K562 (cell line): ENCODE data around the gene GRSF1. TPM values are rescaled to one million over a fixed set of nuclear protein-coding genes. Genes with fewer than 3 reads are reported as not detected.

Source experiments
- ATAC-seq: fragments of 200-7000 bp; cut with Tn5 transposase; 3 replicates; pipeline ENCODE4 v1.9.1; 2020; ENCODE audit warnings: moderate library complexity
- BruUV-seq: library from RNA; stranded (reverse); fragments of 400-500 nt; replicated peaks from 2 replicates; lab custom pipeline; 2021; lab: Mats Ljungman, UMichigan
- CTCF ChIA-PET: fragments of 300-600 bp; formaldehyde crosslinking; extraction: SDS; loops from one replicate; lab custom pipeline; 2021; ENCODE audit warnings: low intra/inter-chr PET ratio; lab: Yijun Ruan, JAX
- POLR2A ChIA-PET: fragments of 300-600, 350-650 bp; sonication (Branson Sonifier 250); formaldehyde crosslinking; extraction: SDS; loops from one replicate; lab custom pipeline; 2021; ENCODE audit warnings: antibody characterized with exemption, inconsistent platforms; lab: Yijun Ruan, JAX
- DNase-seq, 4 experiments: peaks; one replicate each; pipeline versions ENCODE4 v3.0.0 to v3.0.0-alpha.2; 2011 to 2018; ENCODE audit warnings: low spot score in 3 of 4, mixed read lengths in 3 of 4; ENCODE audit errors: extremely low read depth in 1 of 4
- FAIRE-seq: peaks from 2 replicates; lab custom pipeline; 2011; peaks lifted over from hg19 to GRCh38; lab: Jason Lieb, UNC
- H2AFZ ChIP-seq: 2 replicates; pipeline ENCODE4 v1.6.0; 2011; ENCODE audit warnings: low read depth, low read length, control low read depth, inconsistent platforms
- H3K27ac ChIP-seq: fragments of 200-600 bp; 3 replicates; pipeline ENCODE4 v1.8.0; 2011; ENCODE audit warnings: low read depth, mild to moderate bottlenecking, control low read depth, inconsistent platforms, low read length, moderate library complexity, mixed read lengths; ENCODE audit errors: extremely low read depth
- H3K27me3 ChIP-seq, 2 experiments: fragments of 300-600 bp in 1 of 2; 2 replicates in 1 of 2; 3 replicates in 1 of 2; pipeline versions ENCODE4 v1.6.0 to v1.8.0; 2011; ENCODE audit warnings: inconsistent platforms in 2 of 2, low read length in 2 of 2, mild to moderate bottlenecking in 1 of 2, mixed read lengths in 1 of 2, moderate library complexity in 1 of 2; ENCODE audit not compliant: control insufficient read depth in 2 of 2, insufficient read depth in 2 of 2
- H3K36me3 ChIP-seq: fragments of 300-600 bp; 3 replicates; pipeline ENCODE4 v1.8.0; 2011; ENCODE audit warnings: mild to moderate bottlenecking, low read length, inconsistent platforms; ENCODE audit not compliant: control insufficient read depth, insufficient read depth
- H3K4me1 ChIP-seq, 2 experiments: fragments of 200-600 bp in 1 of 2; replicated peaks in 1 of 2; 2 replicates in 1 of 2; 3 replicates in 1 of 2; pipeline versions ENCODE4 v1.5.1 to v1.8.0; 2011; ENCODE audit warnings: inconsistent platforms in 2 of 2, low read length in 2 of 2, mild to moderate bottlenecking in 1 of 2, mixed read lengths in 1 of 2, moderate library complexity in 1 of 2; ENCODE audit not compliant: control insufficient read depth in 2 of 2, insufficient read depth in 2 of 2
- H3K4me2 ChIP-seq: 2 replicates; pipeline ENCODE4 v1.6.1; 2011; ENCODE audit warnings: low read length, control low read depth, inconsistent platforms, mixed read lengths; ENCODE audit not compliant: insufficient read depth
- H3K4me3 ChIP-seq: fragments of 200-600 bp; sonication (generic), shearing (Covaris generic); 2 replicates; pipeline ENCODE4 v1.5.1; 2016; ENCODE audit warnings: control low read depth, inconsistent platforms
- H3K79me2 ChIP-seq: fragments of 200-600 bp; 3 replicates; pipeline ENCODE4 v1.8.0; 2011; ENCODE audit warnings: low read length, inconsistent platforms; ENCODE audit not compliant: control insufficient read depth, insufficient read depth
- H3K9ac ChIP-seq, 2 experiments: 2 replicates each; pipeline versions ENCODE4 v1.6.0 to v1.6.1; 2011; ENCODE audit warnings: low read depth in 2 of 2, low read length in 2 of 2, control low read depth in 1 of 2, inconsistent platforms in 1 of 2, mild to moderate bottlenecking in 1 of 2, mixed read lengths in 1 of 2; ENCODE audit not compliant: insufficient read depth in 1 of 2
- H3K9me1 ChIP-seq: one replicate; pipeline ENCODE4 v1.6.0; 2011; ENCODE audit warnings: inconsistent platforms, mild to moderate bottlenecking, low read length, moderate library complexity; ENCODE audit not compliant: control insufficient read depth, insufficient read depth
- H3K9me3 ChIP-seq: replicated peaks from 2 replicates; pipeline ENCODE4 v1.5.1; 2011; ENCODE audit warnings: low read depth, low read length, inconsistent platforms; ENCODE audit not compliant: control insufficient read depth, insufficient read depth
- H4K20me1 ChIP-seq: replicated peaks from 2 replicates; pipeline ENCODE4 v1.6.1; 2011; ENCODE audit warnings: low read length, inconsistent platforms, mixed read lengths; ENCODE audit not compliant: control insufficient read depth, insufficient read depth
- DIDO1 ChIP-seq: fragments of 450-650 bp; IDR thresholded peaks from 2 replicates; pipeline ENCODE4 v1.6.1; 2016; ENCODE audit warnings: low read depth, missing biosample characterization, missing genetic modification characterization
- FOSL1 ChIP-seq: fragments of 200-800 bp; sonication (Bioruptor generic); conservative IDR thresholded peaks from 2 replicates; pipeline ENCODE4 v1.6.1; 2016; ENCODE audit warnings: missing genetic modification characterization, missing compliant biosample characterization
- JUND ChIP-seq, 2 experiments: IDR thresholded peaks; 2 replicates in 1 of 2; 3 replicates in 1 of 2; pipeline ENCODE4 v1.6.1; 2011; ENCODE audit warnings: borderline replicate concordance in 2 of 2, low read depth in 2 of 2, low read length in 2 of 2, improper control_type of control experiment in 1 of 2, missing biosample characterization in 1 of 2, missing genetic modification characterization in 1 of 2, missing genetic modification reagents in 1 of 2
- MCM7 ChIP-seq, 2 experiments: fragments of 450-650 bp; IDR thresholded peaks; 2 replicates each; pipeline ENCODE4 v1.6.1; 2016 to 2018
- NR2C1 ChIP-seq, 2 experiments: fragments of 450-650 bp; IDR thresholded peaks; 2 replicates each; pipeline ENCODE4 v1.6.1; 2017; ENCODE audit warnings: mild to moderate bottlenecking in 2 of 2, antibody characterized with exemption in 1 of 2, inconsistent platforms in 1 of 2, missing compliant biosample characterization in 1 of 2, missing genetic modification characterization in 1 of 2
- PCBP2 ChIP-seq: fragments of 200-400 bp; formaldehyde crosslinking; IDR thresholded peaks from 2 replicates; pipeline ENCODE4 v1.6.1; 2018; ENCODE audit warnings: low read length, low read depth, mild to moderate bottlenecking, moderate library complexity; ENCODE audit not compliant: poor library complexity, severe bottlenecking
- PHF20 ChIP-seq: fragments of 450-650 bp; IDR thresholded peaks from 2 replicates; pipeline ENCODE4 v1.6.1; 2018; ENCODE audit not compliant: partially characterized antibody
- SMAD2 ChIP-seq: fragments of 150-350 bp; IDR thresholded peaks from 2 replicates; pipeline ENCODE4 v1.6.1; 2014; ENCODE audit warnings: low read depth, mild to moderate bottlenecking, low read length
- SMARCE1 ChIP-seq: fragments of 450-650 bp; IDR thresholded peaks from 2 replicates; pipeline ENCODE4 v1.7.1; 2016; ENCODE audit warnings: mild to moderate bottlenecking
- ZNF778 ChIP-seq: fragments of 450-650 bp; formaldehyde crosslinking; IDR thresholded peaks from 2 replicates; pipeline ENCODE4 v1.4.0; 2020; ENCODE audit warnings: mild to moderate bottlenecking, moderate library complexity
- WGBS: fragments of 100-300 bp; shearing (Covaris generic); methylation state at CpG from one replicate; pipeline ENCODE4 v1.1.6; 2016; ENCODE audit warnings: low coverage, mixed read lengths; ENCODE audit not compliant: insufficient coverage; ENCODE audit errors: missing lambda C conversion rate; 5-methylcytosine and 5-hydroxymethylcytosine counted together
- in situ Hi-C: fragments of 300-500 bp; cut with MboI; formaldehyde crosslinking; loops from 4 replicates; pipeline ENCODE4 v1.15.0; 2018; ENCODE audit warnings: inconsistent platforms, mixed read lengths
- intact Hi-C: fragments of 100-400 bp; cut with micrococcal nuclease; formaldehyde crosslinking; loops from 2 replicates; pipeline ENCODE4 v1.14.2; 2022
- polyA plus RNA-seq, 8 experiments: library from polyadenylated mRNA; depleted of rRNA in 4 of 8; stranded (reverse) in 5 of 8; unstranded in 3 of 8; fragments of >200 nt; fragmentation: Nextera tagmentation in 2 of 8; fragmentation: Illumina TruSeq in 1 of 8; extraction: Ambion mirVana in 2 of 8; extraction: Trizol in 1 of 8; gene quantifications; 2 replicates each; pipeline versions ENCODE4 v1.2.1 to v1.2.3, GENCODE V29; 2011 to 2014; ENCODE audit warnings: inconsistent platforms in 1 of 8, missing spikeins in 1 of 8
- total RNA-seq, 7 experiments: library from RNA; depleted of rRNA in 6 of 7; stranded (reverse); fragments of >200 nt in 6 of 7; fragmentation: Illumina TruSeq in 2 of 7; extraction: Trizol in 2 of 7; gene quantifications; 2 replicates each; pipeline versions ENCODE4 v1.2.1 to v1.2.3, GENCODE V29; 2011 to 2021; ENCODE audit warnings: low replicate concordance in 1 of 7
- TF ChIP-seq, protein P1 (sequence below): IDR thresholded peaks from 2 replicates; pipeline ENCODE4 v1.6.1; 2011; ENCODE audit warnings: borderline replicate concordance, low read depth, mild to moderate bottlenecking, moderate library complexity, low read length; ENCODE audit not compliant: insufficient read depth, poor library complexity, severe bottlenecking
- TF ChIP-seq, protein P2 (sequence below): fragments of 450-650 bp; IDR thresholded peaks from 2 replicates; pipeline ENCODE4 v1.6.1; 2018; ENCODE audit warnings: mild to moderate bottlenecking, low read depth; ENCODE audit not compliant: partially characterized antibody

The GRSF1 gene
- total and polyA plus RNA-seq, 9 of the 15 experiments (the other 6 are each of a cell fraction or from before 2014, with no cell fraction given), result 33.0 to 105 (median 76.0) TPM

DNA sequence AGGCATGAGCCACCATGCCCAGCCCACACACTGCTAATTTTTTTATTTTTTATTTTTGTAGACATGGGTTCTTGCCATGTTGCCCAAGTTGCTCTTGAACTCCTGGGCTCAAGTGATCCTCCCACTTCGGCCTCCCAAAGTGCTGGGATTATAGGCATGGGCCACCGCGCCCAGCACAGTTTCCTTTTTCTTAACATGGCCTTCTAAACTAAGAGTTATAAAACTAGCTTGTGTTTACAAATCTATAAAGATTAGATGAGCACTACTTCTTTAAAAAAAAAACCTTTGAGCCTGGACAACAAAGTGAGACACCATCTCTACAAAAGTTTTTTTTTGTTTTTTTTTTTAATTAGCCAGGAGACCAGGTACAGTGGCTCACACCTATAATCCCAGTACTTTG is 10.7 kb downstream of the GRSF1 start:
- Histone ChIP-seq H4K20me1 (no peaks in the 10 kb centered on the region), H2AFZ (no peak overlapping the region), H3K36me3 (peaks cover 92% of the 10 kb centered on the region), H3K9me3 (no peaks in the 10 kb centered on the region), H3K4me2 (no peak overlapping the region), H3K27me3 (no peaks in the 10 kb centered on the region), H3K9me1 (no peaks in the 10 kb centered on the region), H3K4me1 (no peaks in the 10 kb centered on the region), H3K9ac (no peak overlapping the region), H3K79me2 (peaks cover 8% of the 10 kb centered on the region; the same call in 2 of the 3 replicates), H3K4me3 (no peak overlapping the region), H3K27ac (no peak overlapping the region)
- no peak for TF ChIP-seq NR2C1 (IDR thresholded peaks at IDR 0.05)
- no peak for TF ChIP-seq NR2C1 (tag; IDR thresholded peaks at IDR 0.05)
- TF ChIP-seq MCM7 (IDR thresholded peaks at IDR 0.05), result no peak
- TF ChIP-seq SMARCE1, result no peak
- no peak for TF ChIP-seq ZNF778 (CRISPR knock-in tag)
- TF ChIP-seq, protein P1, sequence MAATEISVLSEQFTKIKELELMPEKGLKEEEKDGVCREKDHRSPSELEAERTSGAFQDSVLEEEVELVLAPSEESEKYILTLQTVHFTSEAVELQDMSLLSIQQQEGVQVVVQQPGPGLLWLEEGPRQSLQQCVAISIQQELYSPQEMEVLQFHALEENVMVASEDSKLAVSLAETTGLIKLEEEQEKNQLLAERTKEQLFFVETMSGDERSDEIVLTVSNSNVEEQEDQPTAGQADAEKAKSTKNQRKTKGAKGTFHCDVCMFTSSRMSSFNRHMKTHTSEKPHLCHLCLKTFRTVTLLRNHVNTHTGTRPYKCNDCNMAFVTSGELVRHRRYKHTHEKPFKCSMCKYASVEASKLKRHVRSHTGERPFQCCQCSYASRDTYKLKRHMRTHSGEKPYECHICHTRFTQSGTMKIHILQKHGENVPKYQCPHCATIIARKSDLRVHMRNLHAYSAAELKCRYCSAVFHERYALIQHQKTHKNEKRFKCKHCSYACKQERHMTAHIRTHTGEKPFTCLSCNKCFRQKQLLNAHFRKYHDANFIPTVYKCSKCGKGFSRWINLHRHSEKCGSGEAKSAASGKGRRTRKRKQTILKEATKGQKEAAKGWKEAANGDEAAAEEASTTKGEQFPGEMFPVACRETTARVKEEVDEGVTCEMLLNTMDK, result no peak
- TF ChIP-seq JUND (IDR thresholded peaks at IDR 0.05; ENCODE audit: borderline replicate concordance, low read depth, low read length), result no peak
- TF ChIP-seq JUND (tag; IDR thresholded peaks at IDR 0.05; ENCODE audit: borderline replicate concordance, low read depth, low read length), result no peak
- TF ChIP-seq SMAD2, result no peak
- TF ChIP-seq FOSL1 (tag), result no peak
- TF ChIP-seq, protein P2, sequence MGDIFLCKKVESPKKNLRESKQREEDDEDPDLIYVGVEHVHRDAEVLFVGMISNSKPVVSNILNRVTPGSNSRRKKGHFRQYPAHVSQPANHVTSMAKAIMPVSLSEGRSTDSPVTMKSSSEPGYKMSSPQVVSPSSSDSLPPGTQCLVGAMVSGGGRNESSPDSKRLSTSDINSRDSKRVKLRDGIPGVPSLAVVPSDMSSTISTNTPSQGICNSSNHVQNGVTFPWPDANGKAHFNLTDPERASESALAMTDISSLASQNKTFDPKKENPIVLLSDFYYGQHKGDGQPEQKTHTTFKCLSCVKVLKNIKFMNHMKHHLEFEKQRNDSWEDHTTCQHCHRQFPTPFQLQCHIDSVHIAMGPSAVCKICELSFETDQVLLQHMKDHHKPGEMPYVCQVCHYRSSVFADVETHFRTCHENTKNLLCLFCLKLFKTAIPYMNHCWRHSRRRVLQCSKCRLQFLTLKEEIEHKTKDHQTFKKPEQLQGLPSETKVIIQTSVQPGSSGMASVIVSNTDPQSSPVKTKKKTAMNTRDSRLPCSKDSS, result no peak
- TF ChIP-seq PCBP2, result no peak
- no peak for TF ChIP-seq DIDO1 (tag)
- TF ChIP-seq PHF20, result no peak
- intact Hi-C loops, result no loop called here
- ATAC-seq, result no peak
- in situ Hi-C loops, result no loop called here
- BruUV-seq, result no TSS peak
- no peak for DNase-seq
- ChIA-PET POLR2A (interaction anchor here (1.1 to 2.1 kb wide), 2 partner anchors 11 to 28 kb away, joined by 3 to 7 read pairs; no protein-coding TSS in a partner anchor), CTCF (no interaction called here)
- no peak for FAIRE-seq
- WGBS, result 98% methylated on average over 3 of the region's 3 CpGs
